ENCODE data around the gene PLAU. TPM values are rescaled to one million over a fixed set of nuclear protein-coding genes. Genes with fewer than 3 reads are reported as not detected.
A peak's percentile ranks its signal among the peaks of the same experiment; 100 is the strongest.

PLAU gene
- polyA plus RNA-seq, 4 donors: 1.3 to 21.5 (median 6.4) TPM

DNA sequence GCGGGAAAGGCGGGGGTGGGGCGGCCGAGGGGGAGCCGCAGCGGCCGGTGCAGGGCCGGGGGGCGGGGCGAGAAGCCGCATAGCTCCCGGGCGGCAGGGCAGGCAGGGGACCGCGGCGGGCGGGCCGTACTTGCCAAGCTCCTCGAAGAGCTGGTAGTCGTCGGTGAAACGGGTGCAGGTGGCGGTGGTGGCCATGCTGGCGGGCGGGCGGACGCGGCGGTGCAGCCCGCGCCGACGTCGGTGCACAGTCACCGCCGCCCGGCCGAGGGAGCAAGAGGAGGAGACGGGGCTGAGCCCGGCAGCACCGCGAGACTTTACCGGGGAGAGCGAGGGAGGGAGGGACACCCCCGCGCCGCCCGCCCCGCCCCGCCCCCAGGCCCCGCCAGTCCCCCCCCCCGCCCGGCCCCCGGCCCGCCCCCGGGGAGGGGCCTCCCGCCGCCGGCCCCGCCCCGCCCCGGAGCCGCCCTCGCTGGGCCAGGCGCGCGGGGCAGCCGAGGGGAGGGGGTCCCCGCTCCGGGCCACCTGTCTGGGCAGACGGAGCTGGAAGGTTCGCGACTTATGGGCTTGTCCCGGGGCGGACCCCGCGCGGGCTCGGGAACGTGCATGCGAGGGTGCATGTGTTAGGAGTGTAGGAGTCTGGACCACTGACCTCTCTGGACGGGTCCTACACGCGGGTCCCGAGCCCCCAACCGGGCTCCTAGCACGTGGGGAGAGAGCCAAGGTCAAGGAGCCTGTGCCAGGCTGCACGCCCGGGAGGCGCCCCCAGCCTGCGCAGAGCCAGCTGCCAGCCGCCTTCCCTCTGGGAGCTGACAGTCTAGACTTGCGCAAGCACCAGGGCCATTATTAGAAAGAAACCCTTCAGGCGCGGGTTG is 36.4 kb upstream of the PLAU start, which contains the start of gene CAMK2G:
TSS of gene CAMK2G (minus strand) at position 289 of the 872 bp plus-strand sequence. CDS start at position 195, 94 bp downstream.
- DNase-seq: peak; percentile 88 to 90
- WGBS, 3 donors: 1 to 4% (median 3%) methylated on average over 23 to 95 of the region's 95 CpGs
- Histone ChIP-seq H3K36me3 (ENCODE audit: control insufficient read depth in 3 of 3, insufficient read depth in 2 of 3, low read depth in 1 of 3, low read length in 3 of 3) (peaks cover 0 to 34% (median 6%) of the 10 kb centered on the region in 3 donors), H3K9me3 (ENCODE audit: control insufficient read depth in 2 of 2, insufficient read depth in 1 of 2, low read depth in 1 of 2, low read length in 1 of 2) (no peaks in the 10 kb centered on the region), H3K27me3 (ENCODE audit: control insufficient read depth in 3 of 3, insufficient read depth in 3 of 3, low read length in 3 of 3) (no peaks in the 10 kb centered on the region), H3K27ac (ENCODE audit: low read depth in 1 of 3, low read length in 2 of 3) (peak within 1 kb of the TSS; percentile 71 to 85 (median 81)), H3K4me3 (ENCODE audit: low read depth in 1 of 3, low read length in 3 of 3) (peak within 1 kb of the TSS; percentile 66 to 96 (median 80)), H3K4me1 (ENCODE audit: control insufficient read depth in 3 of 3, insufficient read depth in 2 of 3, low read depth in 1 of 3, low read length in 2 of 3) (peaks cover 12 to 42% (median 16%) of the 10 kb centered on the region in 3 donors)
- no peak for FAIRE-seq

DNA sequence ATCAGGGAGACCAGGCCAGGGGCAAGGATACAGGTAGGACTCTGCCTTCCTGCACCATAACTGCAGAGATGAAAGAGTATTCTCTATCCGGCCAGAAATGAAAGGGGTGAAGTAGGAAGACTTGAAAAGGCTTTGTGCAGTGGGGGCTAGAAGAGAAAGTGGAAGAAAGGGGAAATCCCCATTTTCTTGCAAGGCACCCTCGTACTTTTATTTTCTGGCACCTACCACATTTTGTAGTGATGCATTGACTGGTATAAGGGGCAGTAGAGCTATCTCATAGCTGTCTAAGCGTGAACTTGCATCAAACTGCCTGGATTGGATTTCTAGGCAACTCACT is 35.8 kb upstream of the PLAU start:
- WGBS, 3 donors: 30 to 36% (median 35%) methylated on average over 3 of the region's 3 CpGs
- Histone ChIP-seq H3K4me1 (ENCODE audit: control insufficient read depth in 3 of 3, insufficient read depth in 2 of 3, low read depth in 1 of 3, low read length in 2 of 3) (peaks cover 12 to 41% (median 15%) of the 10 kb centered on the region in 3 donors), H3K4me3 (ENCODE audit: low read depth in 1 of 3, low read length in 3 of 3) (peak overlapping the region in 2 of 3 donors; percentile 66 to 96), H3K9me3 (ENCODE audit: control insufficient read depth in 2 of 2, insufficient read depth in 1 of 2, low read depth in 1 of 2, low read length in 1 of 2) (no peaks in the 10 kb centered on the region), H3K27me3 (ENCODE audit: control insufficient read depth in 3 of 3, insufficient read depth in 3 of 3, low read length in 3 of 3) (no peaks in the 10 kb centered on the region), H3K36me3 (ENCODE audit: control insufficient read depth in 3 of 3, insufficient read depth in 2 of 3, low read depth in 1 of 3, low read length in 3 of 3) (peaks cover 0 to 31% (median 6%) of the 10 kb centered on the region in 3 donors), H3K27ac (ENCODE audit: low read depth in 1 of 3, low read length in 2 of 3) (peak overlapping the region in 2 of 3 donors; percentile 9 to 81)
- no peak for FAIRE-seq
- DNase-seq: no peak

DNA sequence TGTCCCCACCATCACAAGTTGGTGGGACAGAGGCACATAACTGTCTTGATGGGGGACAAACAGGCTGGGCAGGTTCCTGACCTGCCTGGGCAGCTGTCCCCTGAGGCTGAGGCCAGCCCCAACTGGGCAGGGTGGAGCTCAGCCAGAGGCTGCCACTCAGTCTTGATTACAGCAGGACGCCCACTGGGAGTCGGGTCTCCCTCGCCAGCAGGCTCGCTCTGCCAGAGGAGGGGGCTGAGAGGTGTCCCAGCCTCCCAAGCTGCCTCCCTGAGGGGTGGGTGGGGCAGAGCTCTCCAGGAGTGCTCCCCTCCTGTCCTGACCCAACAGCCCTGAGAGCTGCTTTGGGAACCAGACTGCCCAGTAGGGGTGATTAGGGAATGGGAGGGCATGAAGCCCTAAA is 34.8 kb upstream of the PLAU start:
- peak overlapping the region in 2 of 3 donors; percentile 26 to 42 for H3K27ac ChIP-seq (ENCODE audit: low read depth in 1 of 3, low read length in 2 of 3)
- DNase-seq (no peak), FAIRE-seq (no peak)
- H3K9me3 ChIP-seq (ENCODE audit: control insufficient read depth in 2 of 2, insufficient read depth in 1 of 2, low read depth in 1 of 2, low read length in 1 of 2): no peaks in the 10 kb centered on the region
- no peaks in the 10 kb centered on the region for H3K27me3 ChIP-seq (ENCODE audit: control insufficient read depth in 3 of 3, insufficient read depth in 3 of 3, low read length in 3 of 3)
- WGBS, 3 donors: 37 to 62% (median 54%) methylated on average over 2 to 4 of the region's 4 CpGs
- no peak overlapping the region for H3K4me3 ChIP-seq (ENCODE audit: low read depth in 1 of 3, low read length in 3 of 3)
- peaks cover 0 to 21% (median under 1%) of the 10 kb centered on the region in 3 donors for H3K36me3 ChIP-seq (ENCODE audit: control insufficient read depth in 3 of 3, insufficient read depth in 2 of 3, low read depth in 1 of 3, low read length in 3 of 3)
- H3K4me1 ChIP-seq (ENCODE audit: control insufficient read depth in 3 of 3, insufficient read depth in 2 of 3, low read depth in 1 of 3, low read length in 2 of 3): peaks cover 5 to 31% (median 9%) of the 10 kb centered on the region in 3 donors

DNA sequence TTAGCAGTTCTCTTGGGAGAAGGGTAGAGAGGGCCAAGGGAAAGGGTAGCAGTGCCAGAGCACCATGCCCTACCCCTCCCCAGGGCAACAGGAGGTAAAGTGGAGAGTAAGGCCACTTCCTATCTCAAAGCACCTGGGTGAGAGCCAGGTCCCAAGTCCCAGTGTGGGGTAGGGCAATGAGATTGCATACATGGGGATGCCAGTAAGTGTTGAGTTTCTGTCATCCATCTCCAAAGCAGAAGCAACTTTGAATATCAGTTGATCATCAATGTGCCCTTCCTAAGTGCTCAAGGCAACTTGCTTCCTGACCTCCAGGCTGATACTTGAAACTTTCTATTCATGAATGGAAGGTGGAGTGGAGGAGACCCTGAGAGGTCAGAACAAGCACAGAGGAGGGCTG is 34.4 kb upstream of the PLAU start:
- Histone ChIP-seq H3K27me3 (ENCODE audit: control insufficient read depth in 3 of 3, insufficient read depth in 3 of 3, low read length in 3 of 3) (no peaks in the 10 kb centered on the region), H3K4me1 (ENCODE audit: control insufficient read depth in 3 of 3, insufficient read depth in 2 of 3, low read depth in 1 of 3, low read length in 2 of 3) (peaks cover under 1 to 27% (median 5%) of the 10 kb centered on the region in 3 donors), H3K4me3 (ENCODE audit: low read depth in 1 of 3, low read length in 3 of 3) (no peak overlapping the region), H3K36me3 (ENCODE audit: control insufficient read depth in 3 of 3, insufficient read depth in 2 of 3, low read depth in 1 of 3, low read length in 3 of 3) (peaks cover 0 to 17% (median 0%) of the 10 kb centered on the region in 3 donors), H3K9me3 (ENCODE audit: control insufficient read depth in 2 of 2, insufficient read depth in 1 of 2, low read depth in 1 of 2, low read length in 1 of 2) (no peaks in the 10 kb centered on the region), H3K27ac (ENCODE audit: low read depth in 1 of 3, low read length in 2 of 3) (peak overlapping the region in 2 of 3 donors; percentile 35 to 42)
- peak in 1 of 2 donors; percentile 85 for DNase-seq
- FAIRE-seq: no peak

DNA sequence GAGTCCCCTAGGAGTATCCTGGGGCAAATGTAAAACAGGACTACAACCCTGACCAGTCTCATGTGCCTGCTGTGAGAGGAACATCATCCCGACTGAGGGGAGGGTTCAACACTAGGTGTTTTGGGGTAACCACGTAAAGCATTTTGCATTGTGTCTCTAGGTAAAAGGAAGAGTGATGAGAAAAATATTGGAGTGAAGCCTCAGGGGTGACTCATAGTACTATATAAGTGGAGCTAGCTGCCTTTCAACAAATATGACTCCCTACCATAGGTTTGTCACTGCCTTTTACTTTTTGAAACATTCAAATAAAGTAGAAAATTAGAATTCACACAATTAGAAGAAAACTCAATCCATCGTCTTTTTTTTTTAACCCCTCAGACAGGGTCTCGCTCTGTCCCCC is 34.0 kb upstream of the PLAU start:
- FAIRE-seq (no peak), DNase-seq (no peak)
- peaks cover 0 to 13% (median 0%) of the 10 kb centered on the region in 3 donors for H3K36me3 ChIP-seq (ENCODE audit: control insufficient read depth in 3 of 3, insufficient read depth in 2 of 3, low read depth in 1 of 3, low read length in 3 of 3)
- peak overlapping the region in 1 of 3 donors; percentile 35 for H3K27ac ChIP-seq (ENCODE audit: low read depth in 1 of 3, low read length in 2 of 3)
- H3K4me3 ChIP-seq (ENCODE audit: low read depth in 1 of 3, low read length in 3 of 3): no peak overlapping the region
- H3K9me3 ChIP-seq (ENCODE audit: control insufficient read depth in 2 of 2, insufficient read depth in 1 of 2, low read depth in 1 of 2, low read length in 1 of 2): no peaks in the 10 kb centered on the region
- peaks cover 0 to 24% (median 5%) of the 10 kb centered on the region in 3 donors for H3K4me1 ChIP-seq (ENCODE audit: control insufficient read depth in 3 of 3, insufficient read depth in 2 of 3, low read depth in 1 of 3, low read length in 2 of 3)
- no peaks in the 10 kb centered on the region for H3K27me3 ChIP-seq (ENCODE audit: control insufficient read depth in 3 of 3, insufficient read depth in 3 of 3, low read length in 3 of 3)
- 76 to 88% (median 85%) methylated on average over 4 of the region's 4 CpGs for WGBS, 3 donors

DNA sequence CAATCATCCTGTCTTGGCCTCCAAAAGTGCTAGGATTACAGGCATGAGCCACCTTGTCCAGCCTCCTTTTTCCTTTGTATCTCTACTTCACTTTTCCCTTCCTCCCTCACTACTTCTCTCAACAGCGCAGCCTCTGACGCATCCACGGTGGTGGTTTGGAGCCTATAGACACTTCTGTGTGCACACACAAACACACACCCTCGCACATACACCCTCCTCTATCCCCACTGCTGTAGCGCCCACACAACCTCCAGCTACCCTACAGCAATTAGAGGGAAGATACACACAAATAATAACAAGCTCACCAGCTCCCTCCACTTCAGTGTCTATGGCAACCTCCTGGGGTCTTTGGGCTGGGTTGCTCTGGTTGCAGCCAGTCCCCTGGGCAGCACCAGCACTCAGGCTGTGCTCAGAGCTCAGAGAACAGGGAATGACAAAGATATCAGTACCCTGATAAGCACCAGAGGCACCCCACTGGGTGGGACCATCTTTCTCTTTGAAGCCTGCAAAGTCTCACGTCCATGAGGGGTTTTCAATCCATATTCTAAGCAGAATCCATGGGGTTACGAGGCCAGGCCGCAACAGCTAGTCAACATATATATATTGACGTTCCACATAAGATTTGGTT is 33.3 kb upstream of the PLAU start:
- Histone ChIP-seq H3K27me3 (ENCODE audit: control insufficient read depth in 3 of 3, insufficient read depth in 3 of 3, low read length in 3 of 3) (no peaks in the 10 kb centered on the region), H3K4me3 (ENCODE audit: low read depth in 1 of 3, low read length in 3 of 3) (no peak overlapping the region), H3K36me3 (ENCODE audit: control insufficient read depth in 3 of 3, insufficient read depth in 2 of 3, low read depth in 1 of 3, low read length in 3 of 3) (peaks cover 0 to 6% (median 0%) of the 10 kb centered on the region in 3 donors), H3K9me3 (ENCODE audit: control insufficient read depth in 2 of 2, insufficient read depth in 1 of 2, low read depth in 1 of 2, low read length in 1 of 2) (no peaks in the 10 kb centered on the region), H3K4me1 (ENCODE audit: control insufficient read depth in 3 of 3, insufficient read depth in 2 of 3, low read depth in 1 of 3, low read length in 2 of 3) (peaks cover 0 to 17% (median 3%) of the 10 kb centered on the region in 3 donors), H3K27ac (ENCODE audit: low read depth in 1 of 3, low read length in 2 of 3) (no peak overlapping the region)
- 87 to 91% (median 88%) methylated on average over 9 of the region's 9 CpGs for WGBS, 3 donors
- no peak for FAIRE-seq
- DNase-seq: no peak

DNA sequence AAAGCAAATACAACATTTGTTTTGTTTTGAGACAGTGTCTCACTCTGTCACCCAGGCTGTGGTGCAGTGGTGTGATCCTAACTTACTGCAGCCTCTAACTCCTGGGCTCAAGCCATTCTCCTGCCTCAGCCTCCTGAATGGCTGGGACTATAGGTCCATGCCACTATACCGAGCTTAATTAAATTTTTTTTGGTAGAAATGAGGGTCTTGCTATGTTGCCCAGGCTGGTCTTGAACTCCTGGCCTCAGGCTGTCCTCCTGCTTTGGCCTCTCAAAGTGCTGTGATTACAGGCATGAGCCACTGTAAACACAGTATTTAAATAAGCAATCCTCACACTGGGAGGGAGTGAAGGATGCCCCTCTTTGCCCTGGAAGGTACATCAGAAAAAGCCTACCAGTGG is 32.6 kb upstream of the PLAU start:
- Histone ChIP-seq H3K27ac (ENCODE audit: low read depth in 1 of 3, low read length in 2 of 3) (no peak overlapping the region), H3K4me3 (ENCODE audit: low read depth in 1 of 3, low read length in 3 of 3) (no peak overlapping the region), H3K9me3 (ENCODE audit: control insufficient read depth in 2 of 2, insufficient read depth in 1 of 2, low read depth in 1 of 2, low read length in 1 of 2) (no peaks in the 10 kb centered on the region), H3K36me3 (ENCODE audit: control insufficient read depth in 3 of 3, insufficient read depth in 2 of 3, low read depth in 1 of 3, low read length in 3 of 3) (no peaks in the 10 kb centered on the region), H3K4me1 (ENCODE audit: control insufficient read depth in 3 of 3, insufficient read depth in 2 of 3, low read depth in 1 of 3, low read length in 2 of 3) (peaks cover 0 to 10% (median 3%) of the 10 kb centered on the region in 3 donors), H3K27me3 (ENCODE audit: control insufficient read depth in 3 of 3, insufficient read depth in 3 of 3, low read length in 3 of 3) (no peaks in the 10 kb centered on the region)
- WGBS, 3 donors: 84 to 100% (median 96%) methylated on average over 1 of the region's 1 CpG
- DNase-seq (no peak), FAIRE-seq (no peak)

DNA sequence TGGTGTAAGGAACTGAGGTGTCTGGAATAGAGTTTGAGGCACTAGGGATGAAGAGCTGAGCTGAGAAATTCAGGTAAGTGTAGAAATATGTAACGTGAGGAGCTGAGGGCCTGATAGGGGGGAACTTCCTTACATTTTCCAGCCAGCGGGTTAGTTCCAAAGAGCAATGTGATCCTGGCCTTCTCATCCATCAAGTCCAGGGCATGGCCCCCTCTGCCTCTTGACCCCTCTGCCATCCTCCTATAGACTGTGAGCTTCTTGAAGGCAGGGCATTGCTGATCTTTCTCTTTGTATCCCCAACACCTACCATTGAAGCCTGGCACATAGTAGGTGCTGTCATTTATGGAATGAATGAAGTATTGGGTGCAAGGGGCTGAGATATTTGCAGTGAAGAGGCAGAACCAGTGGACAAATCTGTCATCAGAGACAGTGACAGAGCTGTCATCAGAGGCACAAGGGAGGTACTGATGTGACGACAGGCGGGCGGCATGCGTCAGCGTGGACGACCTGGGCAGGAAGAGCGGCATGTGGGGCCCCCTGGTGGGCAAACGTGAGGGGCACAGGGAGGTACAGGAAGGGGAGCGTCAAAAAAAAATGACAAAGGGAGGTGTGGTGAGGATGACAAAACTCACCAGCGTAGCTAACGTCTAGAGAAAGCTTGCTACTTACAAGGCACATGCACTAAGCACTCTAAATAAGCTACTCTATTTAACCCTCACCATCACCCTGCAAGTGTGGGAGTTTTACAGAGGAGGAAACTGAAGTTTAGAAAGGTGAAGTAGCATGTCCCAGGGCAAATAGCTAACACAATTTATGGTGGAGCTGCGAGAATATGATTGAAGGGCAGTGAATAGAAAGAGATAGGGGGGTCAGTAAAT is 31.4 kb upstream of the PLAU start:
- no peak for FAIRE-seq
- WGBS, 3 donors: 15 to 17% (median 16%) methylated on average over 14 of the region's 14 CpGs

More for the DNA sequence above, 31.4 kb upstream of the PLAU start:
- Histone ChIP-seq H3K4me1 (ENCODE audit: control insufficient read depth in 3 of 3, insufficient read depth in 2 of 3, low read depth in 1 of 3, low read length in 2 of 3) (peaks cover 0 to 10% (median 3%) of the 10 kb centered on the region in 3 donors), H3K4me3 (ENCODE audit: low read depth in 1 of 3, low read length in 3 of 3) (no peak overlapping the region), H3K36me3 (ENCODE audit: control insufficient read depth in 3 of 3, insufficient read depth in 2 of 3, low read depth in 1 of 3, low read length in 3 of 3) (no peaks in the 10 kb centered on the region), H3K9me3 (ENCODE audit: control insufficient read depth in 2 of 2, insufficient read depth in 1 of 2, low read depth in 1 of 2, low read length in 1 of 2) (no peaks in the 10 kb centered on the region), H3K27me3 (ENCODE audit: control insufficient read depth in 3 of 3, insufficient read depth in 3 of 3, low read length in 3 of 3) (no peaks in the 10 kb centered on the region), H3K27ac (ENCODE audit: low read depth in 1 of 3, low read length in 2 of 3) (no peak overlapping the region)
- peak; percentile 90 to 94 for DNase-seq
